ENCODE data around the gene U2AF2.

Gene U2AF2

GRCh38 chr19:55654868-55655647 is at the start of gene U2AF2:
Gene U2AF2, plus strand, starts transcription at chr19:55655035. Its CDS starts 70 bp downstream, at chr19:55655105.
- peak; percentile 99 for DNase-seq (ENCODE audit: low spot score)

GRCh38 chr19:55605207-55605636 is 49.6 kb upstream of the U2AF2 start:
- DNase-seq (ENCODE audit: low spot score) = peak; percentile 98

- peak; percentile 88 for DNase-seq (ENCODE audit: low spot score)
These were observed 49.0 kb upstream of the U2AF2 start, which contains the start of gene ZNF865 for GRCh38 chr19:55605637-55606470. Gene ZNF865, plus strand, starts transcription at chr19:55605647. Its CDS starts 7,972 bp downstream, at chr19:55613619.

- DNase-seq (ENCODE audit: low spot score) = no peak
These were observed 48.4 kb upstream of the U2AF2 start for GRCh38 chr19:55606471-55606787.

GRCh38 chr19:55606817-55607216 is 48.0 kb upstream of the U2AF2 start:
- DNase-seq (ENCODE audit: low spot score) = no peak

- no peak for DNase-seq (ENCODE audit: low spot score)
These were observed 45.5 kb upstream of the U2AF2 start for GRCh38 chr19:55609326-55609725.

- DNase-seq (ENCODE audit: low spot score) = no peak
These were observed 43.4 kb upstream of the U2AF2 start for GRCh38 chr19:55611300-55611982.

GRCh38 chr19:55611983-55612645 is 42.7 kb upstream of the U2AF2 start:
- DNase-seq (ENCODE audit: low spot score) = no peak

- DNase-seq (ENCODE audit: low spot score) = no peak
These were observed 41.4 kb upstream of the U2AF2 start for GRCh38 chr19:55613396-55613795.

GRCh38 chr19:55613930-55614710 is 40.7 kb upstream of the U2AF2 start:
- no peak for DNase-seq (ENCODE audit: low spot score)

GRCh38 chr19:55614711-55615542 is 39.9 kb upstream of the U2AF2 start:
- DNase-seq (ENCODE audit: low spot score) = no peak

- no peak for DNase-seq (ENCODE audit: low spot score)
These were observed 39.1 kb upstream of the U2AF2 start for GRCh38 chr19:55615543-55616394.

GRCh38 chr19:55616395-55616875 is 38.4 kb upstream of the U2AF2 start:
- DNase-seq (ENCODE audit: low spot score) = no peak

- no peak for DNase-seq (ENCODE audit: low spot score)
These were observed 37.4 kb upstream of the U2AF2 start for GRCh38 chr19:55617426-55617825.

GRCh38 chr19:55618426-55618825 is 36.4 kb upstream of the U2AF2 start:
- DNase-seq (ENCODE audit: low spot score) = no peak

- peak; percentile 36 for DNase-seq (ENCODE audit: low spot score)
These were observed 35.5 kb upstream of the U2AF2 start for GRCh38 chr19:55619286-55619685.

GRCh38 chr19:55620410-55621204 is 34.2 kb upstream of the U2AF2 start:
- DNase-seq (ENCODE audit: low spot score) = no peak

- DNase-seq (ENCODE audit: low spot score) = no peak
These were observed 33.6 kb upstream of the U2AF2 start for GRCh38 chr19:55621205-55621672.

Measured in GM03348 (cell line).